Motor neuron (in vitro differentiated cells): ENCODE measurements around the gene RALGAPA2. TPM values are rescaled to one million over a fixed set of nuclear protein-coding genes. Genes with fewer than 3 reads are reported as not detected.

Experiments
- ATAC-seq, 8 experiments: fragments of 200-7000 bp; cut with Tn5 transposase; replicated peaks in 6 of 8; 2 replicates each; pipeline ENCODE4 v1.8.0; 2021; ENCODE audit warnings: mild to moderate bottlenecking in 8 of 8, moderate library complexity in 8 of 8
- H3K27ac ChIP-seq, 2 donors: fragments of 250-450 bp; sonication (Bioruptor Pico); 2 replicates each; pipeline ENCODE4 v1.9.0; 2021; ENCODE audit warnings: antibody characterized with exemption in 2 of 2, mild to moderate bottlenecking in 2 of 2, moderate library complexity in 1 of 2
- H3K4me1 ChIP-seq, 2 donors: fragments of 250-450 bp; sonication (Bioruptor Pico); replicated peaks in 1 of 2; 2 replicates each; pipeline ENCODE4 v1.6.1; 2021; ENCODE audit warnings: antibody characterized with exemption in 2 of 2, mild to moderate bottlenecking in 2 of 2, moderate library complexity in 1 of 2
- H3K4me3 ChIP-seq, 5 donors: fragments of 250-450 bp; sonication (Bioruptor Pico); 2 replicates each; pipeline ENCODE4 v1.9.0; 2021; ENCODE audit warnings: antibody characterized with exemption in 5 of 5, mild to moderate bottlenecking in 5 of 5, moderate library complexity in 4 of 5
- WGBS, 10 experiments: fragments of 450-650 bp; shearing (Covaris generic); methylation state at CpG; one replicate each; pipeline ENCODE4 v1.0.0; 2022; 5-methylcytosine and 5-hydroxymethylcytosine counted together
- in situ Hi-C, 9 experiments: fragments of 400-800 bp; cut with MboI; loops; one replicate each; pipeline ENCODE4 v1.15.0; 2021; ENCODE audit warnings: low sequenced_read_pairs in 9 of 9, low pct_unique_long_range_greater_than_20kb in 2 of 9; ENCODE audit not compliant: unreplicated experiment in 9 of 9
- total RNA-seq, 8 experiments: library from RNA; unstranded; fragments of 300-600 nt; gene quantifications; 2 replicates each; pipeline versions ENCODE4 v1.2.3 to v1.2.4, GENCODE V29; 2022

The RALGAPA2 gene
- total RNA-seq, 8 experiments from 2014 or later: 10.7 to 67.4 (median 20.2) TPM

GRCh38 chr20:20435453-20435852 lies 277.0 kb downstream of the RALGAPA2 start:
- Histone ChIP-seq H3K4me3 (no peak overlapping the region), H3K4me1 (peaks cover 0 to 4% of the 10 kb centered on the region in 2 donors), H3K27ac (no peak overlapping the region)
- WGBS, 10 experiments: 41 to 100% (median 80%) methylated on average over 1 to 5 of the region's 6 CpGs; no CpG with 5 or more reads in 1 of the 10 experiments
- in situ Hi-C loops: no loop called here
- ATAC-seq: peak in 6 of 8 experiments; percentile 40 to 83 (median 70)

DNA sequence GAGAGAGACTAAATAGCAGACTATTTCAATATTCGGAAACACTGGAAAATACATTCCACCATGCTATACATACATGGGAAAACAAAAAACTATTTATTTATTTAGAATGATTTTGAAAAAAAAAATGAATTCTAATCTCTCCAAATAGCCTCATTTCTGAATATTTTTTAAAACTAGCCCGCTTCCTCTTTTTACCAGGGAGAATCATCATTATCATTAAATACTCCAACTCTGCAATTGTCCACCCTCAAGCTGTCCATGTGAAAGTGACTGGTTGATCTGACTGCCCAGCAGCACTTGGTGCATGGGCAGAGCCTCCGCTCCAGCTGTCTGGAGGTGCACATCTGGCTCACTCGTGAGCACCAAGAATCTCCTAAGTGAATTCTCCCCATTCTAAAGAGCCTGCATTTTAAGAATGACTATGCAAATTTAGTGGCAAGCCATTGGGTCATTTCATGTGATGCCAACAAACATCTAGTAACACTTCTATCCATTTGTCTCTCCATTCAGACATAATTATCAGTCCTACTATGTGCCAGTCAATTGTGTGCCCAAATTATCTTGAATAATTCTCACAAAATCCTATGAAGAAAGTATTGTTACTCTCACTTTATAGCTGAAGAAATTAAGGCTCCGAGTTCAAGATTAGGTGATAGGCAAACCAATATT lies 279.7 kb downstream of the RALGAPA2 start:
- ATAC-seq: no peak
- no peak overlapping the region for H3K27ac ChIP-seq
- 83 to 100% (median 88%) methylated on average over 2 to 5 of the region's 5 CpGs for WGBS, 10 experiments
- H3K4me1 ChIP-seq: no peaks in the 10 kb centered on the region
- no peak overlapping the region for H3K4me3 ChIP-seq
- in situ Hi-C loops: no loop called here

DNA sequence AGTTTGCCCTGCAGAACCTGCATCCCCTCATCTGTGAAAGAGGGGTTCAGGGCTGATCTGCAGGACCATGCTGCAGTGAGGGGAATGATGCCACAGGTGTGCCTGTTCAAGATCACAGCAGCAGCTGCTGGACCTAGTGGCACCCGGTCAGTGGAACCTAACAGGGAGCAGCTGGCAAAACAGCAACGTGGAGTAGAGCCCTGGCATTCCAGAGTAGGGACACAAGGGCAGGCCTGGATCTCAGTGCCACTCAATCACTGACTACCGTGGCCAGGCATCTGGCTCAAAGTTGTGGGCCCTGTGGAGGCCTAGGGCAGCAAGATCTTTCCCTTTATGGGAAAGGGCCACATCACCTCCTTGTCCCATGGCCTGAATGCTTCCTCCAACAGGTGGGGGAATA lies 282.4 kb downstream of the RALGAPA2 start:
- Histone ChIP-seq H3K4me1 (peaks cover 0 to 2% of the 10 kb centered on the region in 2 donors), H3K4me3 (no peak overlapping the region), H3K27ac (no peak overlapping the region)
- no peak for ATAC-seq
- WGBS, 10 experiments: 72 to 90% (median 80%) methylated on average over 1 to 2 of the region's 3 CpGs; no CpG with 5 or more reads in 6 of the 10 experiments
- in situ Hi-C loops: no loop called here

- WGBS, 10 experiments: 0 to 100% (median 96%) methylated on average over 1 to 3 of the region's 3 CpGs
- H3K4me3 ChIP-seq: no peak overlapping the region
- in situ Hi-C loops: no loop called here
Observed at GRCh38 chr20:20428067-20428466, 284.4 kb downstream of the RALGAPA2 start.

DNA sequence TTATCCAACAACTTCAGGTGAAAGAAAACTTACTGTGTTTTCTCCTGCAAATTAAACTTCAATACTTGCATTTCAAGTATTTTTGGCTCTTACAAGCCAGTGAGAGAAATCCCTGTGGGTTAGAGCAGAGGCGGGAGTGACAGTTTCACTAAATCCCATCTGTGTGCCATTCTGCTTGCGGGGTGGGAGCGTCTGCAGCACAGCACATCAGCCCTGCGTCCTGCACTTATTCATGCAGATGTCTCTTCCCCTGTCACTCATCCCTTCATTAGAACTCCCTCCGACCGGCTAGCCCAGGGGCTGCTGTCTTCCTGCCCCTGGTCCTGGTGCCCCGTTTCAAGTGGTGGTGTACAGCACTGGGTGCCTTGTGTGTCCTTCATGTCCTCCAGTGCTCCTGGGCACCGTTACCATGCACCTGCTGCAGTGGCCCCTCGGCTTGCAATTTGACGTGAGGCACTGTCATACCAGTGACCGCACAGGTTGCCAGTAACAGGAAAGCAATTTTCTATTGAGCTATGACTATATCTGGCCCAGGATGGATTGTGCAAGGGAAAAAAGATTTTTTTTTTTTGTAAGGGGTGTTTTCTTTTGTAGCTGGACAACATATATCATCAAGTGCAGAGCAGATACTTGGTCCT lies 285.1 kb downstream of the RALGAPA2 start:
- 33 to 100% (median 77%) methylated on average over 1 to 8 of the region's 11 CpGs; no CpG with 5 or more reads in 2 of the 10 experiments for WGBS, 10 experiments
- no peak overlapping the region for H3K27ac ChIP-seq
- in situ Hi-C loops: no loop called here

More at GRCh38 chr20:20428067-20428466, 284.4 kb downstream of the RALGAPA2 start:
- ATAC-seq: no peak
- peaks cover 0 to 2% of the 10 kb centered on the region in 2 donors for H3K4me1 ChIP-seq
- H3K27ac ChIP-seq: no peak overlapping the region

GRCh38 chr20:20426655-20426907 lies 285.9 kb downstream of the RALGAPA2 start:
- peaks cover 0 to 2% of the 10 kb centered on the region in 2 donors for H3K4me1 ChIP-seq
- WGBS, 10 experiments: 40 to 100% (median 79%) methylated on average over 1 to 4 of the region's 4 CpGs; no CpG with 5 or more reads in 4 of the 10 experiments
- in situ Hi-C loops: no loop called here
- no peak overlapping the region for H3K4me3 ChIP-seq
- H3K27ac ChIP-seq: no peak overlapping the region
- ATAC-seq: no peak

More for the DNA sequence above, 285.1 kb downstream of the RALGAPA2 start:
- Histone ChIP-seq H3K4me3 (no peak overlapping the region), H3K4me1 (peaks cover 0 to 2% of the 10 kb centered on the region in 2 donors)
- ATAC-seq: peak in 5 of 8 experiments; percentile 26 to 82 (median 74)

DNA sequence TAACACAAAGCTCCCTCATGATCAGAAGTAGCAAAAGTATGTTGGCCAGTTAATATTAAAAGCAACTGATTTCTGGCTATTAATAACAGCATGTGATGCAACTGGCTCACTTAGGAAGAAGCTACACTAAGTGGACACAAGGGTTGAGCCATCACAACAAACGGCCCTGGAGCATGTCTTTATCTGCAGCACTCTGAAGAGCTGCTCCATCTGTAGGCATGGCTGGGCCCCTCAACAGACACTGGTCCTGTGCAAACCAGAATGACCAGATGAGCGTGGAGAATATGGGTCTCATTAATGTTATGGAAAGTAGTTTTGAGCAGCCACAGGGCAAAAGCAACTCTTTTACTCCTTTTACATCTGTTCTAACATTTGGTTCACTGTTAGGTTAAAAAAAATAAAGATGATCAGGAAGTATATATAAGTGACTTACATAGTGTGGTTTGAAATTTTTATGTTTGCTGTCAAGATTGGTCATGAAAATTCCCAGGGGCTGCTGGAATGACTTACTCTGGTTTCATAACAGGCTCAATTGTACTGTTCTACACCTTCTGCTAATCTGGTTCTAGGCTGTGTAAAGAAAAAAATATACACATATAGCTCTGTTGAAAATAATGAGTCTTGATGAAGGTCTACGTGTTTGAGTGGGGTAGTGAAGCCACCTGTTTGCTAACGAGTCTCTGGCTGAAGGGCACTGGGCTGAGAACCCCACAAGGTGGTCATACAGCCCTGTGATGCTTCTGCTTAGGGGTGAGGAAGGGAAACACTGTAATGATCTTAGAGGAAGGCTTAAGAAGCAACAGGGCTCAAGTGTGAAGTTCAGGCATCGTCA lies 286.4 kb downstream of the RALGAPA2 start:
- H3K4me3 ChIP-seq: no peak overlapping the region
- in situ Hi-C loops: no loop called here
- ATAC-seq: peak in 1 of 8 experiments; percentile 63
- WGBS, 10 experiments: 0 to 100% (median 82%) methylated on average over 1 to 5 of the region's 5 CpGs; no CpG with 5 or more reads in 1 of the 10 experiments
- H3K27ac ChIP-seq: no peak overlapping the region
- H3K4me1 ChIP-seq: peaks cover 0 to 2% of the 10 kb centered on the region in 2 donors

- WGBS, 10 experiments: 100% methylated on average over 1 of the region's 1 CpG; no CpG with 5 or more reads in 9 of the 10 experiments
- Histone ChIP-seq H3K4me1 (peaks cover 0 to 2% of the 10 kb centered on the region in 2 donors), H3K27ac (no peak overlapping the region), H3K4me3 (no peak overlapping the region)
- in situ Hi-C loops: no loop called here
- ATAC-seq: no peak
Observed at GRCh38 chr20:20423117-20423516, 289.3 kb downstream of the RALGAPA2 start.

GRCh38 chr20:20417876-20418676 lies 294.4 kb downstream of the RALGAPA2 start:
- H3K27ac ChIP-seq: no peak overlapping the region
- in situ Hi-C loops: no loop called here
- ATAC-seq: no peak
- no peak overlapping the region for H3K4me3 ChIP-seq
- peaks cover 19% of the 10 kb centered on the region in 2 donors for H3K4me1 ChIP-seq
- 77 to 100% (median 96%) methylated on average over 1 to 8 of the region's 8 CpGs; no CpG with 5 or more reads in 1 of the 10 experiments for WGBS, 10 experiments

GRCh38 chr20:20415321-20415720 lies 297.1 kb downstream of the RALGAPA2 start:
- no peak overlapping the region for H3K4me3 ChIP-seq
- WGBS, 10 experiments: 57 to 100% (median 80%) methylated on average over 1 of the region's 1 CpG; no CpG with 5 or more reads in 5 of the 10 experiments
- no peak for ATAC-seq
- in situ Hi-C loops: no loop called here
- peaks cover 43 to 47% of the 10 kb centered on the region in 2 donors for H3K4me1 ChIP-seq
- no peak overlapping the region for H3K27ac ChIP-seq

DNA sequence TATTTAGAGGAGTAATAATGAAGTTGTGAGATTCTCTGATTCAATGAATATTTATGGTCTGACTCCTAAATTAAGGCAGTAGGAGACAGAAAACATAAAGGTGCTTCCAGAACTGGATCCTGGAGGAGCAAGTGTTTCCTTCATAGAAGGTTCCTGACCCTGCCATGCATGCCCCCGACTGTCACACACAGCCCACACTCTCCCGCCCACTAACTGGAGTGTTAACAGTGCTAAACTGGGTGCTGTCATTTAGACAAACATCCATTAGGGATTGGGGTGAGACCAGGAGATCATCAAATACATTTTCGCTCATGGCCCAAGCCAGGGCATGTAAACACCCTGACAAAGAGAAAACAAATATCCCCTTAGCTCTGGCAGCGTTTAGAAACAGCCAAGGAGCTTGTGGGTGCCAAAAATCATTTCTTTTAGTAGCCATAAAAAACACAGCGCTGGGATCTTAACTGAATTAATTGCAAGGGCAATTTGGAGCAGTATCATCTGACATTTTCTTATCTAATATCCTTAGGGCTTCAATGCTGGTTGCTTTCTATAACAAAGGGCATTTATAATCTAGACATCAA lies 297.7 kb downstream of the RALGAPA2 start:
- no peak overlapping the region for H3K4me3 ChIP-seq
- 57 to 80% (median 71%) methylated on average over 1 to 5 of the region's 5 CpGs; no CpG with 5 or more reads in 1 of the 10 experiments for WGBS, 10 experiments
- no peak overlapping the region for H3K27ac ChIP-seq
- no peak for ATAC-seq
- peaks cover 44 to 53% of the 10 kb centered on the region in 2 donors for H3K4me1 ChIP-seq
- in situ Hi-C loops: no loop called here

DNA sequence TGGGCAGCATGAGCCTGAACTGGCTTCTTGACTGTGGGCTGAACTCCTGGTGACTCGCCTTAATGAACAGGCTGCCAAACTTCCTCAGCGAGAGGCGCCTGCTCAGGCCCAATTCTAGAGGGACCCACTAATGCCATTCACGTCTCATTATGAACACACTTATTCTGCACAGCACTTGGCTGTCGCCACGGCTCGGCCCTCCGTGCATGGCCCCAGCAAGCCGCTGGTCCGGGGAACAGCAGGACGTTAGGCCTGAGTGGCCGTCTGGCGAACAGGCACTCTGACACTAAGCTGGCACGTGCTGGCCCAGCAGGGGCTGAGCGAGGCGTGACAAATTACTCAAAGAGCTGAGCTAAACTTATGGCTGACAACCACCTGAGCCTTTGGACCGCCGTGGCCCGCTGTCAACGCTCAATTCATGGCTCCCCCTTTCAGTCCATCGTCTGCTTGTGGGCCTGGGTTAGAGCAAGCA lies 298.6 kb downstream of the RALGAPA2 start:
- Histone ChIP-seq H3K27ac (peak overlapping the region; percentile 9 to 21), H3K4me1 (peaks cover 51 to 62% of the 10 kb centered on the region in 2 donors), H3K4me3 (no peak overlapping the region)
- in situ Hi-C loops: no loop called here
- 58 to 95% (median 77%) methylated on average over 3 to 14 of the region's 21 CpGs; no CpG with 5 or more reads in 6 of the 10 experiments for WGBS, 10 experiments
- ATAC-seq: peak in 5 of 8 experiments; percentile 52 to 66 (median 66)
